Liver (tissue), 9 donors: ENCODE measurements around the gene PRSS57. TPM values are rescaled to one million over a fixed set of nuclear protein-coding genes. Genes with fewer than 3 reads are reported as not detected.

Experiments used
- DNase-seq: peaks from one replicate; pipeline ENCODE4 v3.0.0-alpha.2; 2017; ENCODE audit warnings: low spot score
- H3K27ac ChIP-seq, 2 donors: one replicate each; pipeline ENCODE4 v1.7.0; 2013; ENCODE audit warnings: inconsistent platforms in 2 of 2, low read length in 2 of 2, control low read depth in 1 of 2, low read depth in 1 of 2, mild to moderate bottlenecking in 1 of 2
- H3K27me3 ChIP-seq, 4 donors: one replicate each; pipeline versions ENCODE4 v1.6.1 to v1.7.0; 2013; ENCODE audit warnings: low read length in 3 of 4, inconsistent platforms in 1 of 4, mild to moderate bottlenecking in 1 of 4, moderate library complexity in 1 of 4; ENCODE audit not compliant: control insufficient read depth in 4 of 4, insufficient read depth in 4 of 4
- H3K36me3 ChIP-seq, 4 donors: one replicate each; pipeline versions ENCODE4 v1.6.1 to v1.7.0; 2013; ENCODE audit warnings: low read length in 3 of 4, mild to moderate bottlenecking in 3 of 4, low read depth in 1 of 4, moderate library complexity in 1 of 4; ENCODE audit not compliant: control insufficient read depth in 4 of 4, insufficient read depth in 3 of 4
- H3K4me1 ChIP-seq, 4 donors: one replicate each; pipeline versions ENCODE4 v1.6.1 to v1.7.0; 2013; ENCODE audit warnings: low read length in 3 of 4, mild to moderate bottlenecking in 3 of 4, moderate library complexity in 1 of 4; ENCODE audit not compliant: control insufficient read depth in 4 of 4, insufficient read depth in 4 of 4
- H3K4me3 ChIP-seq, 3 donors: one replicate each; pipeline versions ENCODE4 v1.6.1 to v1.7.0; 2013; ENCODE audit warnings: low read length in 3 of 3, control low read depth in 1 of 3, low read depth in 1 of 3, mild to moderate bottlenecking in 1 of 3
- H3K9ac ChIP-seq, 2 donors: one replicate each; pipeline ENCODE4 v1.7.0; 2013; ENCODE audit warnings: low read length in 2 of 2, mild to moderate bottlenecking in 2 of 2, moderate library complexity in 2 of 2, control low read depth in 1 of 2, low read depth in 1 of 2
- H3K9me3 ChIP-seq, 4 donors: one replicate each; pipeline versions ENCODE4 v1.6.1 to v1.7.0; 2013; ENCODE audit warnings: low read length in 3 of 4; ENCODE audit not compliant: control insufficient read depth in 4 of 4
- CTCF ChIP-seq: fragments of 150-350 bp; IDR thresholded peaks from 2 replicates; pipeline ENCODE4 v1.5.1; 2017; ENCODE audit warnings: improper control_type of control experiment, low read depth, low read length; ENCODE audit not compliant: missing input control
- EGR1 ChIP-seq, 2 donors: IDR thresholded peaks; 2 replicates each; pipeline ENCODE4 v1.6.1; 2016 to 2018; ENCODE audit warnings: antibody characterized with exemption in 2 of 2, low read depth in 2 of 2
- HNF4A ChIP-seq, 2 donors: conservative IDR thresholded peaks; 2 replicates each; pipeline ENCODE4 v1.6.1; 2016; ENCODE audit warnings: antibody characterized with exemption in 2 of 2, mild to moderate bottlenecking in 2 of 2
- RAD21 ChIP-seq, 2 donors: IDR thresholded peaks; 2 replicates each; pipeline ENCODE4 v1.6.1; 2016; ENCODE audit warnings: antibody characterized with exemption in 2 of 2, mild to moderate bottlenecking in 2 of 2
- RXRA ChIP-seq, 2 donors: IDR thresholded peaks; 2 replicates each; pipeline ENCODE4 v1.6.1; 2017 to 2018; ENCODE audit warnings: antibody characterized with exemption in 2 of 2, mild to moderate bottlenecking in 1 of 2
- SP1 ChIP-seq: IDR thresholded peaks from 2 replicates; pipeline ENCODE4 v1.6.1; 2018; ENCODE audit warnings: antibody characterized with exemption, mild to moderate bottlenecking
- TAF1 ChIP-seq: conservative IDR thresholded peaks from 2 replicates; pipeline ENCODE4 v1.6.1; 2016; ENCODE audit warnings: antibody characterized with exemption, mild to moderate bottlenecking
- YY1 ChIP-seq: IDR thresholded peaks from 2 replicates; pipeline ENCODE4 v1.6.1; 2016; ENCODE audit warnings: antibody characterized with exemption, mild to moderate bottlenecking
- WGBS: extraction: QIAGEN DNeasy Blood & Tissue Kit; methylation state at CpG from one replicate; pipeline ENCODE4 v1.1.7; 2013; 5-methylcytosine and 5-hydroxymethylcytosine counted together
- polyA plus RNA-seq, 2 donors: library from polyadenylated mRNA; stranded (reverse) in 1 of 2; unstranded in 1 of 2; fragments of 200-250 nt in 1 of 2; fragments of >200 nt in 1 of 2; fragmentation: Nextera tagmentation in 1 of 2; extraction: Ambion mirVana in 1 of 2; gene quantifications; one replicate each; pipeline versions ENCODE4 v1.2.1 to v1.2.3, GENCODE V29; 2013 to 2015
- total RNA-seq, 2 donors: library from RNA; depleted of rRNA; stranded (reverse); fragments of >200 nt; gene quantifications; one replicate each; pipeline ENCODE4 v1.2.3, GENCODE V29; 2014
- TF ChIP-seq, protein P1 (sequence below): IDR thresholded peaks from 2 replicates; pipeline ENCODE4 v1.6.1; 2016; ENCODE audit warnings: antibody characterized with exemption, mild to moderate bottlenecking
- TF ChIP-seq, protein P2 (sequence below): IDR thresholded peaks from 2 replicates; pipeline ENCODE4 v1.6.1; 2016; ENCODE audit warnings: antibody characterized with exemption
- donor health status: healthy.
- donor health status: healthy.
- donor health status: healthy.
- donor health status: healthy.
- donor health status: healthy.

PRSS57 gene
- total and polyA plus RNA-seq, 4 donors = 0.10 to 12.1 TPM; not detected in 2

DNA sequence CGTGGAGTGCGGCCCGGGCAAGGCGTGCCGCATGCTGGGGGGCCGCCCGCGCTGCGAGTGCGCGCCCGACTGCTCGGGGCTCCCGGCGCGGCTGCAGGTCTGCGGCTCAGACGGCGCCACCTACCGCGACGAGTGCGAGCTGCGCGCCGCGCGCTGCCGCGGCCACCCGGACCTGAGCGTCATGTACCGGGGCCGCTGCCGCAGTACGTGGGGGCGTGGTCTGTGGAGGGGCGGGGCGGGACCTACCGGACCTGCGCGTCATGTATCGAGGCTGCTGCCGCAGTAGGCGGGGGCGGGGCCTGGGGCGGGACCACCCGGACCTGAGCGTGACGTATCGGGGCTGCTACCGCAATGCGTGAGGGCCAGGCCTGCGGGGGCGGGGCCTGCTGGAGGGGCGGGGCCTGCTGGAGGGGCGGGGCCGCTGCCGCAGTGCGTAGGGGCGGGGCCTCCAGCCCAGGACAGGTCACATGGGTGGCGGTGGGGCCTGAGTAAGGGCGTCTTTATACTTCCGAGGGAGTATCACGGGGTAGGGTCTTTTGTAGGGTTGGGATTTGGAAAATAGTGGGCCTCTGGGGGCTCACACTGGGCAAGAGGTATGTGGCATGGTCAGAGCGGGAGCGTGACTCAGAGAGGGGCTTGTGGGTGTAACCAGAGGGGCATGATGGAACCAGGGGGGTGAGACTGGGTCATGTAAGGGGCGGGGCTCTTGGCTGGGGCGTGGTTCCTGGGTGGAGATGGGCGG is 14.8 kb downstream of the PRSS57 start:
- TF ChIP-seq RXRA (IDR thresholded peaks at IDR 0.05) (peak; percentile 33 to 37), HNF4A (conservative IDR thresholded peaks at IDR 0.05) (no peak), EGR1 (IDR thresholded peaks at IDR 0.05; ENCODE audit: low read depth in 2 of 2) (peak; percentile 14 to 59), YY1 (no peak), SP1 (peak; percentile 52), CTCF (peak; percentile 42), RAD21 (IDR thresholded peaks at IDR 0.05) (no peak)
- TF ChIP-seq, protein P1, sequence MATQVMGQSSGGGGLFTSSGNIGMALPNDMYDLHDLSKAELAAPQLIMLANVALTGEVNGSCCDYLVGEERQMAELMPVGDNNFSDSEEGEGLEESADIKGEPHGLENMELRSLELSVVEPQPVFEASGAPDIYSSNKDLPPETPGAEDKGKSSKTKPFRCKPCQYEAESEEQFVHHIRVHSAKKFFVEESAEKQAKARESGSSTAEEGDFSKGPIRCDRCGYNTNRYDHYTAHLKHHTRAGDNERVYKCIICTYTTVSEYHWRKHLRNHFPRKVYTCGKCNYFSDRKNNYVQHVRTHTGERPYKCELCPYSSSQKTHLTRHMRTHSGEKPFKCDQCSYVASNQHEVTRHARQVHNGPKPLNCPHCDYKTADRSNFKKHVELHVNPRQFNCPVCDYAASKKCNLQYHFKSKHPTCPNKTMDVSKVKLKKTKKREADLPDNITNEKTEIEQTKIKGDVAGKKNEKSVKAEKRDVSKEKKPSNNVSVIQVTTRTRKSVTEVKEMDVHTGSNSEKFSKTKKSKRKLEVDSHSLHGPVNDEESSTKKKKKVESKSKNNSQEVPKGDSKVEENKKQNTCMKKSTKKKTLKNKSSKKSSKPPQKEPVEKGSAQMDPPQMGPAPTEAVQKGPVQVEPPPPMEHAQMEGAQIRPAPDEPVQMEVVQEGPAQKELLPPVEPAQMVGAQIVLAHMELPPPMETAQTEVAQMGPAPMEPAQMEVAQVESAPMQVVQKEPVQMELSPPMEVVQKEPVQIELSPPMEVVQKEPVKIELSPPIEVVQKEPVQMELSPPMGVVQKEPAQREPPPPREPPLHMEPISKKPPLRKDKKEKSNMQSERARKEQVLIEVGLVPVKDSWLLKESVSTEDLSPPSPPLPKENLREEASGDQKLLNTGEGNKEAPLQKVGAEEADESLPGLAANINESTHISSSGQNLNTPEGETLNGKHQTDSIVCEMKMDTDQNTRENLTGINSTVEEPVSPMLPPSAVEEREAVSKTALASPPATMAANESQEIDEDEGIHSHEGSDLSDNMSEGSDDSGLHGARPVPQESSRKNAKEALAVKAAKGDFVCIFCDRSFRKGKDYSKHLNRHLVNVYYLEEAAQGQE = peak; percentile 13
- TF ChIP-seq, protein P2, sequence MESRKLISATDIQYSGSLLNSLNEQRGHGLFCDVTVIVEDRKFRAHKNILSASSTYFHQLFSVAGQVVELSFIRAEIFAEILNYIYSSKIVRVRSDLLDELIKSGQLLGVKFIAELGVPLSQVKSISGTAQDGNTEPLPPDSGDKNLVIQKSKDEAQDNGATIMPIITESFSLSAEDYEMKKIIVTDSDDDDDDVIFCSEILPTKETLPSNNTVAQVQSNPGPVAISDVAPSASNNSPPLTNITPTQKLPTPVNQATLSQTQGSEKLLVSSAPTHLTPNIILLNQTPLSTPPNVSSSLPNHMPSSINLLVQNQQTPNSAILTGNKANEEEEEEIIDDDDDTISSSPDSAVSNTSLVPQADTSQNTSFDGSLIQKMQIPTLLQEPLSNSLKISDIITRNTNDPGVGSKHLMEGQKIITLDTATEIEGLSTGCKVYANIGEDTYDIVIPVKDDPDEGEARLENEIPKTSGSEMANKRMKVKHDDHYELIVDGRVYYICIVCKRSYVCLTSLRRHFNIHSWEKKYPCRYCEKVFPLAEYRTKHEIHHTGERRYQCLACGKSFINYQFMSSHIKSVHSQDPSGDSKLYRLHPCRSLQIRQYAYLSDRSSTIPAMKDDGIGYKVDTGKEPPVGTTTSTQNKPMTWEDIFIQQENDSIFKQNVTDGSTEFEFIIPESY = no peak
- WGBS = 1% methylated on average over 70 of the region's 70 CpGs
- Histone ChIP-seq H3K36me3 (no peaks in the 10 kb centered on the region), H3K9me3 (no peaks in the 10 kb centered on the region), H3K27ac (peak overlapping the region; percentile 74 to 88), H3K27me3 (peaks cover 0 to 2% (median 0%) of the 10 kb centered on the region in 4 donors), H3K9ac (peak overlapping the region; percentile 10 to 47), H3K4me1 (peaks cover 2 to 15% (median 6%) of the 10 kb centered on the region in 4 donors), H3K4me3 (peak overlapping the region; percentile 1 to 94 (median 72))
- DNase-seq = peak; percentile 100

DNA sequence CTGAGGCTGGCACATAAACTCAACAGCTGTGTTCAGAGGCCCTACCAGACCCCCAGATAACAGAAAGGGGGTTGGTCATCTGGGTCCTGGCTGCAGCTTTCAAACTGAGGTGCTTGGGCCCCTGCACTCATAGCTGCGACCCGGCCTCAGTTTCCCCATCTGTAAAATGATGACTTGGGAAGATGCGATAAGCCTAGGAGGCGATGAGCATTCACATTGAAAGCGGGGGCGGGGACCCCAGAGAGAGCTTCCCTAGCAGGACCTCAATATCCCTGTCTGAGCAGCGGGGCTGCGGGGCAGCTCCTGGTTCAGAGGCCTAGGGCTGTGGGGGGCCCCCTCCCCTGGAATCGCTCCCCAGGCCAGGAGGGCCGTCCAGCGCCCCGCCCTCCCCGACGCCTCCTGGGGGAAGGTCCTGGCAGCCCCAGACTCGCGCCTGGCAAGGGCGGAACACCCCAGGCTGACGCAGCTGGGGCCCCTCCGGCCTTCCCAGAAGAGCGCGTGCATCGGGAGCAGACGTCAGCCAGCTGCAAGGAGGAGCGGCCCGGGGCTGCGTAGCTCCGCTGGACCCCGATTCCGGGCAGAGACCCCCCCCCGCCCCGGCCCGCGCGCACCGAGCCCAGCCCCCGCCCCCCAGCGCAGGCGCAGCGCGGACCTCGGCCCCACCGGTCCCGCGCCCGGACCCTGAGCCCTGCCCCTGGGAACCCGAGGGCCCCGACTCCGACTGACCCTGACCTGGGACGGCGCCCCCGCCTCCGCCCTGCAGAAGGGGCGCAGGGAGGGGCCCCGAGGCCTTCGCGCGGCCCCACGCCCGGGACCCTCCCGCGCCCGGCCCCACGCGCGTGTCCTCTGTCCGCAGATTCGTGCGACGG is 15.6 kb downstream of the PRSS57 start:
- TF ChIP-seq TAF1 (no peak), CTCF (no peak), HNF4A (conservative IDR thresholded peaks at IDR 0.05) (no peak), SP1 (no peak), RAD21 (IDR thresholded peaks at IDR 0.05) (no peak), EGR1 (IDR thresholded peaks at IDR 0.05; ENCODE audit: low read depth in 2 of 2) (no peak), YY1 (no peak)
- TF ChIP-seq, protein P2 = no peak
- TF ChIP-seq, protein P1 = no peak
- DNase-seq = no peak
- Histone ChIP-seq H3K4me1 (peaks cover 2 to 20% (median 6%) of the 10 kb centered on the region in 4 donors), H3K27me3 (peaks cover 0 to 2% (median 0%) of the 10 kb centered on the region in 4 donors), H3K4me3 (peak overlapping the region; percentile 1 to 94 (median 72)), H3K36me3 (no peaks in the 10 kb centered on the region), H3K9me3 (no peaks in the 10 kb centered on the region), H3K9ac (peak overlapping the region in 1 of 2 donors; percentile 27), H3K27ac (peak overlapping the region; percentile 74 to 81)
- 7% methylated on average over 69 of the region's 69 CpGs for WGBS
